Glutamatergic neuron (in vitro differentiated cells): Measurements from ENCODE around the gene CACNA1C. TPM values are rescaled to one million over a fixed set of nuclear protein-coding genes. Genes with fewer than 3 reads are reported as not detected.

Experiments used
- DNase-seq: peaks from one replicate; pipeline ENCODE4 v3.0.0; 2022
- H3K27ac Mint-ChIP-seq: one replicate; pipeline ENCODE4 v1.8.0; 2020; ENCODE audit warnings: mild to moderate bottlenecking, mixed read lengths, inconsistent platforms; ENCODE audit not compliant: unreplicated experiment
- H3K27me3 Mint-ChIP-seq: one replicate; pipeline ENCODE4 v1.8.0; 2020; ENCODE audit warnings: mild to moderate bottlenecking, moderate library complexity, mixed read lengths, inconsistent platforms; ENCODE audit not compliant: unreplicated experiment
- H3K36me3 Mint-ChIP-seq: one replicate; pipeline ENCODE4 v1.8.0; 2020; ENCODE audit warnings: mild to moderate bottlenecking, mixed read lengths, inconsistent platforms; ENCODE audit not compliant: unreplicated experiment
- H3K4me1 Mint-ChIP-seq: one replicate; pipeline ENCODE4 v1.8.0; 2020; ENCODE audit warnings: mild to moderate bottlenecking, low read depth, mixed read lengths, inconsistent platforms; ENCODE audit not compliant: unreplicated experiment
- H3K4me3 Mint-ChIP-seq: one replicate; pipeline ENCODE4 v1.8.0; 2020; ENCODE audit warnings: mild to moderate bottlenecking, mixed read lengths, inconsistent platforms; ENCODE audit not compliant: unreplicated experiment
- H3K9me3 Mint-ChIP-seq: one replicate; pipeline ENCODE4 v1.8.0; 2020; ENCODE audit warnings: mild to moderate bottlenecking, moderate library complexity, mixed read lengths, inconsistent platforms; ENCODE audit not compliant: unreplicated experiment
- total RNA-seq: library from RNA; stranded (reverse); fragmentation: NEBNext Ultra II Directional; extraction: Animal tissue kit (Norgen Biotek cat#: 25700); gene quantifications from one replicate; pipeline ENCODE4 v1.2.1, GENCODE V29; 2021; ENCODE audit not compliant: unreplicated experiment
- TF ChIP-seq, protein P1 (sequence below): fragments of 200-600 bp; sonication (generic); IDR thresholded peaks from one replicate; pipeline ENCODE4 v1.5.0; 2021; ENCODE audit not compliant: partially characterized antibody, unreplicated experiment

CACNA1C gene
- total RNA-seq, 1 donor from 2014 or later: 11.0 TPM

DNA sequence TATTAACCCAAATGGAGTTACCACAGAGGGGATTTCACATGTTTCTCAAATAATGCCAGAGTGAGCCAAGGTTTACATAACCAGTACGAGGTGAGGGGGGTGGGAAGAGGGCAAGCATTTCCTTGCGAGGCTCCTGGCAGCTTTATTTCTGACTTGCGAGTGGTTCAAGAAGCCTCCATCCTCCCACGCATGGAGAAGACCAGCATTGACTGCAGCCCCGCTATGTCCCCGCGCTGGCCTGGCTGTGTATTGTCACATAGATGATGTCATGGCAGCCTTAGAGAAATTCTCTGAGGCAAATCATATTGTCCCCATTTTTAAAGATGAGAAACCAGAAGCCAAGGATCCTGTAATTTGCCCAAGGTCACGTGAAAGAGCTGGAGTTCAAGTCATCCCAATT lies 188.2 kb downstream of the CACNA1C start:
- no peak overlapping the region for H3K27ac Mint-ChIP-seq
- no peak overlapping the region for H3K4me3 Mint-ChIP-seq
- no peaks in the 10 kb centered on the region for H3K36me3 Mint-ChIP-seq
- DNase-seq: no peak
- peaks cover 7% of the 10 kb centered on the region for H3K9me3 Mint-ChIP-seq
- peaks cover 7% of the 10 kb centered on the region for H3K27me3 Mint-ChIP-seq
- TF ChIP-seq, protein P1, sequence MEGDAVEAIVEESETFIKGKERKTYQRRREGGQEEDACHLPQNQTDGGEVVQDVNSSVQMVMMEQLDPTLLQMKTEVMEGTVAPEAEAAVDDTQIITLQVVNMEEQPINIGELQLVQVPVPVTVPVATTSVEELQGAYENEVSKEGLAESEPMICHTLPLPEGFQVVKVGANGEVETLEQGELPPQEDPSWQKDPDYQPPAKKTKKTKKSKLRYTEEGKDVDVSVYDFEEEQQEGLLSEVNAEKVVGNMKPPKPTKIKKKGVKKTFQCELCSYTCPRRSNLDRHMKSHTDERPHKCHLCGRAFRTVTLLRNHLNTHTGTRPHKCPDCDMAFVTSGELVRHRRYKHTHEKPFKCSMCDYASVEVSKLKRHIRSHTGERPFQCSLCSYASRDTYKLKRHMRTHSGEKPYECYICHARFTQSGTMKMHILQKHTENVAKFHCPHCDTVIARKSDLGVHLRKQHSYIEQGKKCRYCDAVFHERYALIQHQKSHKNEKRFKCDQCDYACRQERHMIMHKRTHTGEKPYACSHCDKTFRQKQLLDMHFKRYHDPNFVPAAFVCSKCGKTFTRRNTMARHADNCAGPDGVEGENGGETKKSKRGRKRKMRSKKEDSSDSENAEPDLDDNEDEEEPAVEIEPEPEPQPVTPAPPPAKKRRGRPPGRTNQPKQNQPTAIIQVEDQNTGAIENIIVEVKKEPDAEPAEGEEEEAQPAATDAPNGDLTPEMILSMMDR: no peak
- H3K4me1 Mint-ChIP-seq: peaks cover 48% of the 10 kb centered on the region

DNA sequence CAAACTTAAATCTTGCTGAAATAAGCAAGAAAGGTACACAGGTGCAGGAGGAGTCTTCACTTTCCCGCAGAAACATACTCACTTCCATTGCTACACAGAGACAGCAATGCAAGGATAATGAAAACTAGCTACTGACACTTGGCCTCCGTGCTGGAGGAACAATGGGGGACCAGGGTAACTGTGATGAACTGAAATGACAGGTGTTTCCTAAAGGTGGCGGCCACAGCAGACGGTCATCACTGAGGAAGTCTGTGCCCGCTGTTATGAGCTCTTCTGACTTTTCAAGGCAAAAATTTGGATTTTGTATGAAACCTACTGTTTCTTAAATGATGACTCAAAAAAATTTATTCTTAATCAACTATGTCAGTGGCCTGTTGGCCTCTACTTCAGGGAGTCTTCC lies 189.4 kb downstream of the CACNA1C start:
- H3K27me3 Mint-ChIP-seq: peaks cover 7% of the 10 kb centered on the region

DNA sequence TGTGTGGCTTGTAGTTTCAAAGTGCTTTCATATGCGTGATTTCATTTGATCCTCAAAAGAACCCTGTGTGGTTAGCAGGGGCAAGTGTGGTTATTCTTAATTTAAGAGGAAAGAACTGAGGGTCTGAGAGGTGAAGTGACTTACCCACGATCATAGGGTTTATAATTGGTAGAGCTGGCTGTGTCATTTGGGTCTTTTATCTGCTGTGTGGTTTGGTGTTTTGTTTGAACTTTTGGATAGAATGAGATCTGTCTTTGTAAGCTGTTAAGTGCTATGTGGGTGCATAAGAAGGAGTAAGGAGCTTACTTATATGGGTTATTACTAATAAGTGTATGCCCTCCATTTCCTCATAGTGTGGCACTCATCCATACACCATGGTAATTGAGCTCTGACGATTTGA lies 190.0 kb downstream of the CACNA1C start:
- H3K4me1 Mint-ChIP-seq: peaks cover 46% of the 10 kb centered on the region
- no peaks in the 10 kb centered on the region for H3K36me3 Mint-ChIP-seq
- H3K4me3 Mint-ChIP-seq: no peak overlapping the region
- TF ChIP-seq, protein P1: no peak
- H3K27me3 Mint-ChIP-seq: peaks cover 7% of the 10 kb centered on the region
- H3K9me3 Mint-ChIP-seq: peaks cover 7% of the 10 kb centered on the region
- H3K27ac Mint-ChIP-seq: no peak overlapping the region
- DNase-seq: no peak

More for the DNA sequence above, 189.4 kb downstream of the CACNA1C start:
- TF ChIP-seq, protein P1: no peak
- H3K4me3 Mint-ChIP-seq: peak overlapping the region; percentile 22
- peak overlapping the region; percentile 33 for H3K27ac Mint-ChIP-seq
- no peak for DNase-seq
- H3K4me1 Mint-ChIP-seq: peaks cover 46% of the 10 kb centered on the region
- peaks cover 7% of the 10 kb centered on the region for H3K9me3 Mint-ChIP-seq
- no peaks in the 10 kb centered on the region for H3K36me3 Mint-ChIP-seq

DNA sequence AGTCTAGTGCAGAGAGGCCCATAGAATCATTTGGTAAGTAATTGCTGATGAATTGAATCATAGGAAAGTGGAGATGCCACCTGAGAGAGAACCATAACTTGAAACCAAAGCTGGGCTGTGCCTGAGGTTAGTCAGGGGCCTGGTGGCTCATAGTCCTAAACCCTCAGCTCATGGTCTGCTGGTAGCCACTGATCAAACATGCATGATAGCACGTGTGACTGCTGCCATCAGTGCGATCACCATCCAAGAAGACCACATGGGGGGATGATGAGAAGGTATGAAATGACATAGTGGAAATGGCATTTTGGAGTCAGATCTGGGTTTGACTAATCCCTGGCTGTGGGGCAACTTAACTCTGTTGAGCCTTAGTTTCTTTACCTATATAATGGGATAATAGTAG lies 190.5 kb downstream of the CACNA1C start:
- H3K9me3 Mint-ChIP-seq: peaks cover 9% of the 10 kb centered on the region
- H3K27me3 Mint-ChIP-seq: peaks cover 7% of the 10 kb centered on the region
- DNase-seq: no peak
- H3K36me3 Mint-ChIP-seq: no peaks in the 10 kb centered on the region
- H3K4me1 Mint-ChIP-seq: peaks cover 46% of the 10 kb centered on the region
- no peak overlapping the region for H3K4me3 Mint-ChIP-seq
- TF ChIP-seq, protein P1: no peak
- H3K27ac Mint-ChIP-seq: no peak overlapping the region

DNA sequence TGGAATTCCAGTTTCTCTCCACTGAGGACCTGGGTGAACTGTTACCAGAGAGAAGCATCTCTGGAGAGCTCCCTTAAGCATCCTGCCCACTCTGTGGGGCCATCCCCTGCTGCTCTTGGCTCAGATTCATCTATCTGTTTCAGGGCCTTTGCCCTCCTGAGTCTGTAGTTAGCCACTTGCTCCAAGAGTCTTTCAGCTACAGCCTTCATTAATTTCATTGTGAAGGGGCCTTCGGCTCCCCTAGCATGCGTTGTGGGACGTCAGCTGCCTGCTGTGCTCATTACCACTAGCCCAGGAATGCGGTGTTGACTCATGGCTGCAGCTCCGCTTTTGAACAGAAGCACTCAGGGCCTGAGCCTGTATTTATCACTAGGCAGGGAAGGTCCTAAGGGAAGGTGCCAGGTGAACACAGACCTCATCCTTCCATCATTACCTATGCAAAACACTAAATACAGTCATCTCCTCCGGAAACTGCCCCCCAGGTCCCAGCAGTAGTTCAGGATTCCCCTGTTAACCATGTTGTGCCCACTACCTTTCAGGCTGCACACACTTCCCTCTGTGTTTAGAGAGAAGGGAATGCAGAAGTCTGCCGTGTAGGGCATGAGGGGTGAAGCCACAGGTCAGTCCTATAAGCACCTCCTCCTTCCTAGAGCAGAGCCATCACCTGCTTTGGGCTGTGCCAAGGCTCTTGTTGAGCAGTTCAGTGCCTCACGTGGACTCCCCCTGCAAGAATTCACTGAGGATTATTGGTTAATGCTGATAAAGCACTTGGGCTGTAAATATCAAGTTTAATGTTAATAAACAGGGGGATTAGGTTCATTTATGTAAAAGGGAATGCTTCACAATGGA lies 191.4 kb downstream of the CACNA1C start:
- Mint-ChIP-seq H3K27me3 (peaks cover 5% of the 10 kb centered on the region), H3K4me3 (no peak overlapping the region), H3K27ac (no peak overlapping the region), H3K9me3 (peaks cover 7% of the 10 kb centered on the region), H3K4me1 (peaks cover 41% of the 10 kb centered on the region), H3K36me3 (no peaks in the 10 kb centered on the region)
- TF ChIP-seq, protein P1: no peak
- no peak for DNase-seq
